Liver (tissue), 9 donors: Measurements from ENCODE around the gene NDUFS6. TPM values are rescaled to one million over a fixed set of nuclear protein-coding genes. Genes with fewer than 3 reads are reported as not detected.

Source experiments
- DNase-seq: peaks from one replicate; pipeline ENCODE4 v3.0.0-alpha.2; 2017; ENCODE audit warnings: low spot score
- H3K27ac ChIP-seq, 2 donors: one replicate each; pipeline ENCODE4 v1.7.0; 2013; ENCODE audit warnings: inconsistent platforms in 2 of 2, low read length in 2 of 2, control low read depth in 1 of 2, low read depth in 1 of 2, mild to moderate bottlenecking in 1 of 2
- H3K27me3 ChIP-seq, 4 donors: one replicate each; pipeline versions ENCODE4 v1.6.1 to v1.7.0; 2013; ENCODE audit warnings: low read length in 3 of 4, inconsistent platforms in 1 of 4, mild to moderate bottlenecking in 1 of 4, moderate library complexity in 1 of 4; ENCODE audit not compliant: control insufficient read depth in 4 of 4, insufficient read depth in 4 of 4
- H3K36me3 ChIP-seq, 4 donors: one replicate each; pipeline versions ENCODE4 v1.6.1 to v1.7.0; 2013; ENCODE audit warnings: low read length in 3 of 4, mild to moderate bottlenecking in 3 of 4, low read depth in 1 of 4, moderate library complexity in 1 of 4; ENCODE audit not compliant: control insufficient read depth in 4 of 4, insufficient read depth in 3 of 4
- H3K4me1 ChIP-seq, 4 donors: one replicate each; pipeline versions ENCODE4 v1.6.1 to v1.7.0; 2013; ENCODE audit warnings: low read length in 3 of 4, mild to moderate bottlenecking in 3 of 4, moderate library complexity in 1 of 4; ENCODE audit not compliant: control insufficient read depth in 4 of 4, insufficient read depth in 4 of 4
- H3K4me3 ChIP-seq, 3 donors: one replicate each; pipeline versions ENCODE4 v1.6.1 to v1.7.0; 2013; ENCODE audit warnings: low read length in 3 of 3, control low read depth in 1 of 3, low read depth in 1 of 3, mild to moderate bottlenecking in 1 of 3
- H3K9ac ChIP-seq, 2 donors: one replicate each; pipeline ENCODE4 v1.7.0; 2013; ENCODE audit warnings: low read length in 2 of 2, mild to moderate bottlenecking in 2 of 2, moderate library complexity in 2 of 2, control low read depth in 1 of 2, low read depth in 1 of 2
- H3K9me3 ChIP-seq, 4 donors: one replicate each; pipeline versions ENCODE4 v1.6.1 to v1.7.0; 2013; ENCODE audit warnings: low read length in 3 of 4; ENCODE audit not compliant: control insufficient read depth in 4 of 4
- ATF3 ChIP-seq: IDR thresholded peaks from 2 replicates; pipeline ENCODE4 v1.6.1; 2016; ENCODE audit warnings: antibody characterized with exemption
- CTCF ChIP-seq: fragments of 150-350 bp; IDR thresholded peaks from 2 replicates; pipeline ENCODE4 v1.5.1; 2017; ENCODE audit warnings: improper control_type of control experiment, low read depth, low read length; ENCODE audit not compliant: missing input control
- EGR1 ChIP-seq, 2 donors: IDR thresholded peaks; 2 replicates each; pipeline ENCODE4 v1.6.1; 2016 to 2018; ENCODE audit warnings: antibody characterized with exemption in 2 of 2, low read depth in 2 of 2
- FOXA1 ChIP-seq: IDR thresholded peaks from 2 replicates; pipeline ENCODE4 v1.6.1; 2016; ENCODE audit warnings: antibody characterized with exemption
- FOXA2 ChIP-seq: IDR thresholded peaks from 2 replicates; pipeline ENCODE4 v1.6.1; 2016; ENCODE audit warnings: antibody characterized with exemption
- GABPA ChIP-seq, 2 donors: IDR thresholded peaks in 1 of 2; conservative IDR thresholded peaks in 1 of 2; 2 replicates each; pipeline ENCODE4 v1.6.1; 2016; ENCODE audit warnings: antibody characterized with exemption in 2 of 2, mild to moderate bottlenecking in 1 of 2, moderate library complexity in 1 of 2
- HNF4A ChIP-seq, 2 donors: conservative IDR thresholded peaks; 2 replicates each; pipeline ENCODE4 v1.6.1; 2016; ENCODE audit warnings: antibody characterized with exemption in 2 of 2, mild to moderate bottlenecking in 2 of 2
- HNF4G ChIP-seq: IDR thresholded peaks from 2 replicates; pipeline ENCODE4 v1.6.1; 2016; ENCODE audit warnings: antibody characterized with exemption
- JUND ChIP-seq, 2 donors: IDR thresholded peaks; 2 replicates each; pipeline ENCODE4 v1.6.1; 2016; ENCODE audit warnings: antibody characterized with exemption in 2 of 2
- MAX ChIP-seq: IDR thresholded peaks from 2 replicates; pipeline ENCODE4 v1.6.1; 2016; ENCODE audit warnings: antibody characterized with exemption
- NR2F2 ChIP-seq: IDR thresholded peaks from 2 replicates; pipeline ENCODE4 v1.6.1; 2016; ENCODE audit warnings: antibody characterized with exemption
- RAD21 ChIP-seq, 2 donors: IDR thresholded peaks; 2 replicates each; pipeline ENCODE4 v1.6.1; 2016; ENCODE audit warnings: antibody characterized with exemption in 2 of 2, mild to moderate bottlenecking in 2 of 2
- REST ChIP-seq: IDR thresholded peaks from 2 replicates; pipeline ENCODE4 v1.6.1; 2016; ENCODE audit warnings: antibody characterized with exemption, mild to moderate bottlenecking
- RXRA ChIP-seq, 2 donors: IDR thresholded peaks; 2 replicates each; pipeline ENCODE4 v1.6.1; 2017 to 2018; ENCODE audit warnings: antibody characterized with exemption in 2 of 2, mild to moderate bottlenecking in 1 of 2
- SP1 ChIP-seq: IDR thresholded peaks from 2 replicates; pipeline ENCODE4 v1.6.1; 2018; ENCODE audit warnings: antibody characterized with exemption, mild to moderate bottlenecking
- TAF1 ChIP-seq: conservative IDR thresholded peaks from 2 replicates; pipeline ENCODE4 v1.6.1; 2016; ENCODE audit warnings: antibody characterized with exemption, mild to moderate bottlenecking
- YY1 ChIP-seq: IDR thresholded peaks from 2 replicates; pipeline ENCODE4 v1.6.1; 2016; ENCODE audit warnings: antibody characterized with exemption, mild to moderate bottlenecking
- ZBTB33 ChIP-seq: IDR thresholded peaks from 2 replicates; pipeline ENCODE4 v1.6.1; 2016; ENCODE audit warnings: antibody characterized with exemption
- WGBS: extraction: QIAGEN DNeasy Blood & Tissue Kit; methylation state at CpG from one replicate; pipeline ENCODE4 v1.1.7; 2013; 5-methylcytosine and 5-hydroxymethylcytosine counted together
- polyA plus RNA-seq, 2 donors: library from polyadenylated mRNA; stranded (reverse) in 1 of 2; unstranded in 1 of 2; fragments of 200-250 nt in 1 of 2; fragments of >200 nt in 1 of 2; fragmentation: Nextera tagmentation in 1 of 2; extraction: Ambion mirVana in 1 of 2; gene quantifications; one replicate each; pipeline versions ENCODE4 v1.2.1 to v1.2.3, GENCODE V29; 2013 to 2015
- total RNA-seq, 2 donors: library from RNA; depleted of rRNA; stranded (reverse); fragments of >200 nt; gene quantifications; one replicate each; pipeline ENCODE4 v1.2.3, GENCODE V29; 2014
- donor health status: healthy.
- donor health status: healthy.
- donor health status: healthy.
- donor health status: healthy.
- donor health status: healthy.

NDUFS6 gene
- total and polyA plus RNA-seq, 4 donors, result 18.7 to 82.5 (median 47.3) TPM

GRCh38 chr5:1815071-1815786 is 14.0 kb downstream of the NDUFS6 start:
- no peak for DNase-seq

More at GRCh38 chr5:1815071-1815786, 14.0 kb downstream of the NDUFS6 start:
- no peak overlapping the region for H3K27ac ChIP-seq
- TF ChIP-seq NR2F2 (no peak), HNF4A (conservative IDR thresholded peaks at IDR 0.05) (no peak), FOXA2 (no peak), ZBTB33 (no peak), REST (no peak), FOXA1 (no peak), ATF3 (no peak), CTCF (no peak), HNF4G (no peak), RXRA (IDR thresholded peaks at IDR 0.05) (no peak), GABPA (IDR thresholded peaks at IDR 0.05 in 1 of 2, conservative IDR thresholded peaks at IDR 0.05 in 1 of 2) (no peak), EGR1 (IDR thresholded peaks at IDR 0.05; ENCODE audit: low read depth in 2 of 2) (no peak), JUND (IDR thresholded peaks at IDR 0.05) (no peak), TAF1 (no peak), SP1 (no peak), YY1 (no peak), RAD21 (IDR thresholded peaks at IDR 0.05) (no peak), MAX (no peak)
- H3K9me3 ChIP-seq, result no peaks in the 10 kb centered on the region
- peaks cover 28 to 78% (median 59%) of the 10 kb centered on the region in 4 donors for H3K36me3 ChIP-seq
- 92% methylated on average over 18 of the region's 18 CpGs for WGBS
- H3K4me3 ChIP-seq, result no peak overlapping the region
- H3K27me3 ChIP-seq, result no peaks in the 10 kb centered on the region
- no peaks in the 10 kb centered on the region for H3K4me1 ChIP-seq
- H3K9ac ChIP-seq, result no peak overlapping the region
